K562 (cell line): ENCODE measurements around the gene PARD6B. TPM values are rescaled to one million over a fixed set of nuclear protein-coding genes. Genes with fewer than 3 reads are reported as not detected.
A peak's percentile ranks its signal among the peaks of the same experiment; 100 is the strongest.

Experiments used
- CBX1 ChIP-seq: sonication (generic); IDR thresholded peaks from 2 replicates; pipeline ENCODE4 v1.6.1; 2016; ENCODE audit warnings: antibody characterized with exemption, low read depth, mild to moderate bottlenecking
- CHD2 ChIP-seq: IDR thresholded peaks from 2 replicates; pipeline ENCODE4 v1.6.1; 2011; ENCODE audit warnings: low read depth, low read length
- EHMT2 ChIP-seq: fragments of 450-650 bp; IDR thresholded peaks from 2 replicates; pipeline ENCODE4 v1.6.1; 2018; ENCODE audit warnings: antibody characterized with exemption
- GTF2F1 ChIP-seq: IDR thresholded peaks from 2 replicates; pipeline ENCODE4 v1.6.1; 2011; ENCODE audit warnings: low read depth, low read length, improper control_type of control experiment
- SRSF7 ChIP-seq: fragments of 200-400 bp; formaldehyde crosslinking; optimal IDR thresholded peaks from 2 replicates; pipeline ENCODE3; 2017; ENCODE audit warnings: mild to moderate bottlenecking, low read depth, low read length
- TEAD1 ChIP-seq, 2 experiments: fragments of 450-650 bp in 1 of 2; sonication (generic) in 1 of 2; formaldehyde crosslinking; IDR thresholded peaks; 2 replicates each; pipeline versions ENCODE4 v1.4.0 to v1.8.0; 2020 to 2022; ENCODE audit warnings: mild to moderate bottlenecking in 2 of 2, missing genetic modification reagents in 1 of 2
- ZKSCAN8 ChIP-seq: fragments of 200-800 bp; sonication (Bioruptor generic); IDR thresholded peaks from 2 replicates; pipeline ENCODE4 v1.6.1; 2016; ENCODE audit warnings: missing genetic modification characterization, missing compliant biosample characterization
- ZNF764 ChIP-seq: fragments of 250-450 bp; sonication (Bioruptor Pico); IDR thresholded peaks from 2 replicates; pipeline ENCODE4 v1.4.0; 2020; ENCODE audit warnings: low read depth, mild to moderate bottlenecking, moderate library complexity
- polyA plus RNA-seq, 8 experiments: library from polyadenylated mRNA; depleted of rRNA in 4 of 8; stranded (reverse) in 5 of 8; unstranded in 3 of 8; fragments of >200 nt; fragmentation: Nextera tagmentation in 2 of 8; fragmentation: Illumina TruSeq in 1 of 8; extraction: Ambion mirVana in 2 of 8; extraction: Trizol in 1 of 8; gene quantifications; 2 replicates each; pipeline versions ENCODE4 v1.2.1 to v1.2.3, GENCODE V29; 2011 to 2014; ENCODE audit warnings: inconsistent platforms in 1 of 8, missing spikeins in 1 of 8
- total RNA-seq, 7 experiments: library from RNA; depleted of rRNA in 6 of 7; stranded (reverse); fragments of >200 nt in 6 of 7; fragmentation: Illumina TruSeq in 2 of 7; extraction: Trizol in 2 of 7; gene quantifications; 2 replicates each; pipeline versions ENCODE4 v1.2.1 to v1.2.3, GENCODE V29; 2011 to 2021; ENCODE audit warnings: low replicate concordance in 1 of 7
- TF ChIP-seq, protein P1 (sequence below): fragments of 200-600 bp; sonication (generic); IDR thresholded peaks from one replicate; pipeline ENCODE4 v1.6.1; 2012; ENCODE audit warnings: mild to moderate bottlenecking, low read depth, low read length, inconsistent platforms
- TF ChIP-seq, protein P2 (sequence below), 2 experiments: fragments of 450-650 bp in 1 of 2; IDR thresholded peaks; 2 replicates each; pipeline ENCODE4 v1.6.1; 2011 to 2017; ENCODE audit warnings: low read depth in 2 of 2, antibody characterized with exemption in 1 of 2, borderline replicate concordance in 1 of 2, low read length in 1 of 2, mild to moderate bottlenecking in 1 of 2, mixed read lengths in 1 of 2; ENCODE audit not compliant: control insufficient read depth in 1 of 2
- TF ChIP-seq, protein P3 (sequence below): fragments of 450-650 bp; formaldehyde crosslinking; IDR thresholded peaks from 2 replicates; pipeline ENCODE4 v1.4.0; 2022; ENCODE audit warnings: missing genetic modification characterization

The PARD6B gene
- total and polyA plus RNA-seq, 9 of the 15 experiments (the other 6 are each of a cell fraction or from before 2014, with no cell fraction given), result 1.7 to 12.3 (median 5.5) TPM

DNA sequence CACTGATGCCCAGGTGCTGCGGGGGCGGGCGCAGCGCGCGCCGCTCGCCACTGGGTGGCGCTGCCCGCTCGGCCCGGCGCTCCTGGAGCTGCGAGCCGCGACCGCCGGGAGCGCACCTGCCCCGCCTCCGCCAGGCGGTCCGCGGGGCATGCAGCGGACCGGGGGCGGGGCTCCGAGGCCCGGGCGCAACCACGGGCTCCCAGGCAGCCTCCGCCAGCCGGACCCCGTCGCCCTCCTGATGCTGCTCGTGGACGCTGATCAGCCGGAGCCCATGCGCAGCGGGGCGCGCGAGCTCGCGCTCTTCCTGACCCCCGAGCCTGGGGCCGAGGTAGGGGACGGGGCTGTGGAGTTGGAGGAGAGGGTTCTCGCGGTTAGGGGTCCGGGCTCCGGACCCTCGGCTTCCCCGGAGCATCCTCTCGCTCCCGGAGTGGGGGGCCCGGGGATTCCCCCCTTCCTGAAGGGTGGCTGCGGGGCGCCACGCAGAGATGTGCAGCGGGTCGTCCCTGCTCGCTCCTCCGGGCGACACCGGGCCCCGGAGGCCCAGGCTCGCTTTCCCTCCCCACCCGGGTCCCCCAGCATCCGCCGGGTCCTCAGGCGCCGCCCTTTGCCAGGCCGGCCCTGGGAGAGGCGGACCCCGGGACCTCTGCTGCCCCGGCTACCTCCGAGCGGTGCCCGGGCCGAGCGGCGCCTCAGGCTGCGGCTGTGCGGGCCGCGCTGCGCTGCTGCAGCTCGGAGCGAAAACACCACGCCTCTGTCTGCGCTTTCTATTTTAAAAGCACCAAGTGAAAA is 63.7 kb downstream of the PARD6B start, which contains the start of gene BCAS4 (continued):
- TF ChIP-seq CBX1 (0 out of 2 replicates have a peak, but pooled peaks have one; percentile 7), TEAD1 (CRISPR knock-in tag; IDR thresholded peaks at IDR 0.05) (no peak), GTF2F1 (no peak), ZNF764 (CRISPR knock-in tag) (no peak), SRSF7 (no peak), ZKSCAN8 (CRISPR knock-in tag) (no peak), EHMT2 (no peak), CHD2 (no peak)
- TF ChIP-seq, protein P1, sequence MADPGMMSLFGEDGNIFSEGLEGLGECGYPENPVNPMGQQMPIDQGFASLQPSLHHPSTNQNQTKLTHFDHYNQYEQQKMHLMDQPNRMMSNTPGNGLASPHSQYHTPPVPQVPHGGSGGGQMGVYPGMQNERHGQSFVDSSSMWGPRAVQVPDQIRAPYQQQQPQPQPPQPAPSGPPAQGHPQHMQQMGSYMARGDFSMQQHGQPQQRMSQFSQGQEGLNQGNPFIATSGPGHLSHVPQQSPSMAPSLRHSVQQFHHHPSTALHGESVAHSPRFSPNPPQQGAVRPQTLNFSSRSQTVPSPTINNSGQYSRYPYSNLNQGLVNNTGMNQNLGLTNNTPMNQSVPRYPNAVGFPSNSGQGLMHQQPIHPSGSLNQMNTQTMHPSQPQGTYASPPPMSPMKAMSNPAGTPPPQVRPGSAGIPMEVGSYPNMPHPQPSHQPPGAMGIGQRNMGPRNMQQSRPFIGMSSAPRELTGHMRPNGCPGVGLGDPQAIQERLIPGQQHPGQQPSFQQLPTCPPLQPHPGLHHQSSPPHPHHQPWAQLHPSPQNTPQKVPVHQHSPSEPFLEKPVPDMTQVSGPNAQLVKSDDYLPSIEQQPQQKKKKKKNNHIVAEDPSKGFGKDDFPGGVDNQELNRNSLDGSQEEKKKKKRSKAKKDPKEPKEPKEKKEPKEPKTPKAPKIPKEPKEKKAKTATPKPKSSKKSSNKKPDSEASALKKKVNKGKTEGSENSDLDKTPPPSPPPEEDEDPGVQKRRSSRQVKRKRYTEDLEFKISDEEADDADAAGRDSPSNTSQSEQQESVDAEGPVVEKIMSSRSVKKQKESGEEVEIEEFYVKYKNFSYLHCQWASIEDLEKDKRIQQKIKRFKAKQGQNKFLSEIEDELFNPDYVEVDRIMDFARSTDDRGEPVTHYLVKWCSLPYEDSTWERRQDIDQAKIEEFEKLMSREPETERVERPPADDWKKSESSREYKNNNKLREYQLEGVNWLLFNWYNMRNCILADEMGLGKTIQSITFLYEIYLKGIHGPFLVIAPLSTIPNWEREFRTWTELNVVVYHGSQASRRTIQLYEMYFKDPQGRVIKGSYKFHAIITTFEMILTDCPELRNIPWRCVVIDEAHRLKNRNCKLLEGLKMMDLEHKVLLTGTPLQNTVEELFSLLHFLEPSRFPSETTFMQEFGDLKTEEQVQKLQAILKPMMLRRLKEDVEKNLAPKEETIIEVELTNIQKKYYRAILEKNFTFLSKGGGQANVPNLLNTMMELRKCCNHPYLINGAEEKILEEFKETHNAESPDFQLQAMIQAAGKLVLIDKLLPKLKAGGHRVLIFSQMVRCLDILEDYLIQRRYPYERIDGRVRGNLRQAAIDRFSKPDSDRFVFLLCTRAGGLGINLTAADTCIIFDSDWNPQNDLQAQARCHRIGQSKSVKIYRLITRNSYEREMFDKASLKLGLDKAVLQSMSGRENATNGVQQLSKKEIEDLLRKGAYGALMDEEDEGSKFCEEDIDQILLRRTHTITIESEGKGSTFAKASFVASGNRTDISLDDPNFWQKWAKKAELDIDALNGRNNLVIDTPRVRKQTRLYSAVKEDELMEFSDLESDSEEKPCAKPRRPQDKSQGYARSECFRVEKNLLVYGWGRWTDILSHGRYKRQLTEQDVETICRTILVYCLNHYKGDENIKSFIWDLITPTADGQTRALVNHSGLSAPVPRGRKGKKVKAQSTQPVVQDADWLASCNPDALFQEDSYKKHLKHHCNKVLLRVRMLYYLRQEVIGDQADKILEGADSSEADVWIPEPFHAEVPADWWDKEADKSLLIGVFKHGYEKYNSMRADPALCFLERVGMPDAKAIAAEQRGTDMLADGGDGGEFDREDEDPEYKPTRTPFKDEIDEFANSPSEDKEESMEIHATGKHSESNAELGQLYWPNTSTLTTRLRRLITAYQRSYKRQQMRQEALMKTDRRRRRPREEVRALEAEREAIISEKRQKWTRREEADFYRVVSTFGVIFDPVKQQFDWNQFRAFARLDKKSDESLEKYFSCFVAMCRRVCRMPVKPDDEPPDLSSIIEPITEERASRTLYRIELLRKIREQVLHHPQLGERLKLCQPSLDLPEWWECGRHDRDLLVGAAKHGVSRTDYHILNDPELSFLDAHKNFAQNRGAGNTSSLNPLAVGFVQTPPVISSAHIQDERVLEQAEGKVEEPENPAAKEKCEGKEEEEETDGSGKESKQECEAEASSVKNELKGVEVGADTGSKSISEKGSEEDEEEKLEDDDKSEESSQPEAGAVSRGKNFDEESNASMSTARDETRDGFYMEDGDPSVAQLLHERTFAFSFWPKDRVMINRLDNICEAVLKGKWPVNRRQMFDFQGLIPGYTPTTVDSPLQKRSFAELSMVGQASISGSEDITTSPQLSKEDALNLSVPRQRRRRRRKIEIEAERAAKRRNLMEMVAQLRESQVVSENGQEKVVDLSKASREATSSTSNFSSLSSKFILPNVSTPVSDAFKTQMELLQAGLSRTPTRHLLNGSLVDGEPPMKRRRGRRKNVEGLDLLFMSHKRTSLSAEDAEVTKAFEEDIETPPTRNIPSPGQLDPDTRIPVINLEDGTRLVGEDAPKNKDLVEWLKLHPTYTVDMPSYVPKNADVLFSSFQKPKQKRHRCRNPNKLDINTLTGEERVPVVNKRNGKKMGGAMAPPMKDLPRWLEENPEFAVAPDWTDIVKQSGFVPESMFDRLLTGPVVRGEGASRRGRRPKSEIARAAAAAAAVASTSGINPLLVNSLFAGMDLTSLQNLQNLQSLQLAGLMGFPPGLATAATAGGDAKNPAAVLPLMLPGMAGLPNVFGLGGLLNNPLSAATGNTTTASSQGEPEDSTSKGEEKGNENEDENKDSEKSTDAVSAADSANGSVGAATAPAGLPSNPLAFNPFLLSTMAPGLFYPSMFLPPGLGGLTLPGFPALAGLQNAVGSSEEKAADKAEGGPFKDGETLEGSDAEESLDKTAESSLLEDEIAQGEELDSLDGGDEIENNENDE, result no peak
- TF ChIP-seq, protein P2, sequence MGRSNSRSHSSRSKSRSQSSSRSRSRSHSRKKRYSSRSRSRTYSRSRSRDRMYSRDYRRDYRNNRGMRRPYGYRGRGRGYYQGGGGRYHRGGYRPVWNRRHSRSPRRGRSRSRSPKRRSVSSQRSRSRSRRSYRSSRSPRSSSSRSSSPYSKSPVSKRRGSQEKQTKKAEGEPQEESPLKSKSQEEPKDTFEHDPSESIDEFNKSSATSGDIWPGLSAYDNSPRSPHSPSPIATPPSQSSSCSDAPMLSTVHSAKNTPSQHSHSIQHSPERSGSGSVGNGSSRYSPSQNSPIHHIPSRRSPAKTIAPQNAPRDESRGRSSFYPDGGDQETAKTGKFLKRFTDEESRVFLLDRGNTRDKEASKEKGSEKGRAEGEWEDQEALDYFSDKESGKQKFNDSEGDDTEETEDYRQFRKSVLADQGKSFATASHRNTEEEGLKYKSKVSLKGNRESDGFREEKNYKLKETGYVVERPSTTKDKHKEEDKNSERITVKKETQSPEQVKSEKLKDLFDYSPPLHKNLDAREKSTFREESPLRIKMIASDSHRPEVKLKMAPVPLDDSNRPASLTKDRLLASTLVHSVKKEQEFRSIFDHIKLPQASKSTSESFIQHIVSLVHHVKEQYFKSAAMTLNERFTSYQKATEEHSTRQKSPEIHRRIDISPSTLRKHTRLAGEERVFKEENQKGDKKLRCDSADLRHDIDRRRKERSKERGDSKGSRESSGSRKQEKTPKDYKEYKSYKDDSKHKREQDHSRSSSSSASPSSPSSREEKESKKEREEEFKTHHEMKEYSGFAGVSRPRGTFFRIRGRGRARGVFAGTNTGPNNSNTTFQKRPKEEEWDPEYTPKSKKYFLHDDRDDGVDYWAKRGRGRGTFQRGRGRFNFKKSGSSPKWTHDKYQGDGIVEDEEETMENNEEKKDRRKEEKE (IDR thresholded peaks at IDR 0.05; ENCODE audit: borderline replicate concordance in 1 of 2, control insufficient read depth in 1 of 2, low read depth in 2 of 2, low read length in 1 of 2), result 0 out of 4 replicates have a peak, but pooled peaks of 1 of the 2 experiments have one; percentile 47
- TF ChIP-seq, protein P3, sequence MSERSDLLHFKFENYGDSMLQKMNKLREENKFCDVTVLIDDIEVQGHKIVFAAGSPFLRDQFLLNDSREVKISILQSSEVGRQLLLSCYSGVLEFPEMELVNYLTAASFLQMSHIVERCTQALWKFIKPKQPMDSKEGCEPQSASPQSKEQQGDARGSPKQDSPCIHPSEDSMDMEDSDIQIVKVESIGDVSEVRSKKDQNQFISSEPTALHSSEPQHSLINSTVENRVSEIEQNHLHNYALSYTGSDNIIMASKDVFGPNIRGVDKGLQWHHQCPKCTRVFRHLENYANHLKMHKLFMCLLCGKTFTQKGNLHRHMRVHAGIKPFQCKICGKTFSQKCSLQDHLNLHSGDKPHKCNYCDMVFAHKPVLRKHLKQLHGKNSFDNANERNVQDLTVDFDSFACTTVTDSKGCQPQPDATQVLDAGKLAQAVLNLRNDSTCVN (CRISPR knock-in tag), result no peak
